K562 (cell line): ENCODE measurements around the gene FAM53A. TPM values are rescaled to one million over a fixed set of nuclear protein-coding genes. Genes with fewer than 3 reads are reported as not detected.

ENCODE experiments used
- BMI1 ChIP-seq: fragments of 150-350 bp; IDR thresholded peaks from 2 replicates; pipeline ENCODE4 v1.6.1; 2014; ENCODE audit warnings: low read length
- BRF1 ChIP-seq: IDR thresholded peaks from 3 replicates; pipeline ENCODE4 v1.6.1; 2011; ENCODE audit warnings: borderline replicate concordance, mild to moderate bottlenecking; ENCODE audit not compliant: insufficient read length; ENCODE audit errors: extremely low read depth
- CBFA2T2 ChIP-seq: fragments of 450-650 bp; conservative IDR thresholded peaks from 2 replicates; pipeline ENCODE4 v1.6.1; 2017; ENCODE audit warnings: mild to moderate bottlenecking
- ELK1 ChIP-seq: sonication (generic); formaldehyde crosslinking; IDR thresholded peaks from 2 replicates; pipeline ENCODE4 v1.8.1; 2022; ENCODE audit warnings: missing genetic modification reagents
- FOS ChIP-seq: IDR thresholded peaks from 3 replicates; pipeline ENCODE4 v1.6.1; 2011; ENCODE audit not compliant: insufficient read length; ENCODE audit errors: extremely low read depth
- HDAC1 ChIP-seq, 2 experiments: fragments of 450-650 bp; IDR thresholded peaks; 2 replicates each; pipeline ENCODE4 v1.6.1; 2016 to 2017; ENCODE audit warnings: inconsistent platforms in 1 of 2, mild to moderate bottlenecking in 1 of 2, moderate library complexity in 1 of 2
- MTA1 ChIP-seq: fragments of 450-650 bp; IDR thresholded peaks from 2 replicates; pipeline ENCODE4 v1.6.1; 2017; ENCODE audit warnings: borderline replicate concordance
- NFATC3 ChIP-seq: fragments of 450-650 bp; IDR thresholded peaks from 2 replicates; pipeline ENCODE4 v1.6.1; 2017; ENCODE audit warnings: mild to moderate bottlenecking
- PREB ChIP-seq: sonication (generic); formaldehyde crosslinking; IDR thresholded peaks from 2 replicates; pipeline ENCODE4 v1.8.1; 2023; ENCODE audit warnings: mild to moderate bottlenecking, missing genetic modification reagents
- SP1 ChIP-seq: sonication (generic); formaldehyde crosslinking; IDR thresholded peaks from 2 replicates; pipeline ENCODE4 v1.8.1; 2022; ENCODE audit warnings: mild to moderate bottlenecking, missing genetic modification reagents
- TEAD1 ChIP-seq, 2 experiments: fragments of 450-650 bp in 1 of 2; sonication (generic) in 1 of 2; formaldehyde crosslinking; IDR thresholded peaks; 2 replicates each; pipeline versions ENCODE4 v1.4.0 to v1.8.0; 2020 to 2022; ENCODE audit warnings: mild to moderate bottlenecking in 2 of 2, missing genetic modification reagents in 1 of 2
- TEAD4 ChIP-seq, 2 experiments: sonication (generic) in 1 of 2; formaldehyde crosslinking in 1 of 2; IDR thresholded peaks; 2 replicates each; pipeline versions ENCODE4 v1.6.1 to v1.8.0; 2012 to 2022; ENCODE audit warnings: borderline replicate concordance in 1 of 2, inconsistent platforms in 1 of 2, low read length in 1 of 2, mild to moderate bottlenecking in 1 of 2, missing genetic modification reagents in 1 of 2
- YY1 ChIP-seq, 3 experiments: IDR thresholded peaks; 2 replicates each; pipeline ENCODE4 v1.6.1; 2011; ENCODE audit warnings: low read length in 2 of 3, mild to moderate bottlenecking in 2 of 3, moderate library complexity in 2 of 3, borderline replicate concordance in 1 of 3, control low read depth in 1 of 3, low read depth in 1 of 3; ENCODE audit not compliant: insufficient read depth in 3 of 3, insufficient replicate concordance in 2 of 3, control insufficient read depth in 1 of 3, insufficient read length in 1 of 3; ENCODE audit errors: extremely low read depth in 1 of 3
- ZBTB8A ChIP-seq: fragments of 450-650 bp; IDR thresholded peaks from 2 replicates; pipeline ENCODE4 v1.6.1; 2018; ENCODE audit warnings: mild to moderate bottlenecking, moderate library complexity; ENCODE audit not compliant: partially characterized antibody
- ZBTB9 ChIP-seq: fragments of 450-650 bp; formaldehyde crosslinking; IDR thresholded peaks from 2 replicates; pipeline ENCODE4 v1.4.0; 2020; ENCODE audit warnings: mild to moderate bottlenecking, moderate library complexity
- ZNF12 ChIP-seq: sonication (generic); formaldehyde crosslinking; IDR thresholded peaks from 2 replicates; pipeline ENCODE4 v1.4.0; 2020; ENCODE audit warnings: mild to moderate bottlenecking, missing genetic modification reagents
- ZNF445 ChIP-seq: fragments of 250-450 bp; sonication (Bioruptor Pico); IDR thresholded peaks from 2 replicates; pipeline ENCODE4 v1.4.0; 2020; ENCODE audit warnings: low read depth, mild to moderate bottlenecking, moderate library complexity
- ZNF561 ChIP-seq: fragments of 450-650 bp; formaldehyde crosslinking; conservative IDR thresholded peaks from 2 replicates; pipeline ENCODE4 v1.4.0; 2020; ENCODE audit warnings: mild to moderate bottlenecking, moderate library complexity
- ZNF639 ChIP-seq, 2 experiments: fragments of 200-800 bp in 1 of 2; sonication (Bioruptor generic) in 1 of 2; sonication (generic) in 1 of 2; formaldehyde crosslinking in 1 of 2; IDR thresholded peaks in 1 of 2; conservative IDR thresholded peaks in 1 of 2; 2 replicates each; pipeline versions ENCODE4 v1.5.0 to v1.6.1; 2016 to 2020; ENCODE audit warnings: missing compliant biosample characterization in 1 of 2, missing genetic modification characterization in 1 of 2, missing genetic modification reagents in 1 of 2
- ZNF740 ChIP-seq, 3 experiments: fragments of 200-800 bp in 1 of 3; sonication (Bioruptor generic) in 1 of 3; sonication (generic) in 1 of 3; formaldehyde crosslinking in 1 of 3; IDR thresholded peaks; 2 replicates each; pipeline versions ENCODE4 v1.6.1 to v1.8.0; 2016 to 2022; ENCODE audit warnings: mild to moderate bottlenecking in 2 of 3, missing compliant biosample characterization in 2 of 3, missing genetic modification characterization in 2 of 3, missing genetic modification reagents in 1 of 3
- polyA plus RNA-seq, 8 experiments: library from polyadenylated mRNA; depleted of rRNA in 4 of 8; stranded (reverse) in 5 of 8; unstranded in 3 of 8; fragments of >200 nt; fragmentation: Nextera tagmentation in 2 of 8; fragmentation: Illumina TruSeq in 1 of 8; extraction: Ambion mirVana in 2 of 8; extraction: Trizol in 1 of 8; gene quantifications; 2 replicates each; pipeline versions ENCODE4 v1.2.1 to v1.2.3, GENCODE V29; 2011 to 2014; ENCODE audit warnings: inconsistent platforms in 1 of 8, missing spikeins in 1 of 8
- total RNA-seq, 7 experiments: library from RNA; depleted of rRNA in 6 of 7; stranded (reverse); fragments of >200 nt in 6 of 7; fragmentation: Illumina TruSeq in 2 of 7; extraction: Trizol in 2 of 7; gene quantifications; 2 replicates each; pipeline versions ENCODE4 v1.2.1 to v1.2.3, GENCODE V29; 2011 to 2021; ENCODE audit warnings: low replicate concordance in 1 of 7

The FAM53A gene
- total and polyA plus RNA-seq, 9 of the 15 experiments (the other 6 are each of a cell fraction or from before 2014, with no cell fraction given): 0.53 to 2.7 (median 1.4) TPM; not detected in 2

GRCh38 chr4:1593881-1594345 lies 90.2 kb downstream of the FAM53A start (continued):
- TF ChIP-seq PREB: no peak
- TF ChIP-seq ELK1 (CRISPR knock-in tag): no peak
- peak; percentile 28; the same call in 1 of the 2 replicates for TF ChIP-seq SP1 (CRISPR knock-in tag)
- TF ChIP-seq ZBTB9 (CRISPR knock-in tag): no peak
- TF ChIP-seq NFATC3: no peak
- no peak for TF ChIP-seq ZNF561 (CRISPR knock-in tag)
- 0 out of 2 replicates have a peak, but pooled peaks have one; percentile 44 for TF ChIP-seq ZNF12 (CRISPR knock-in tag)
- TF ChIP-seq YY1 (IDR thresholded peaks at IDR 0.05; ENCODE audit: borderline replicate concordance in 1 of 3, control insufficient read depth in 1 of 3, extremely low read depth in 1 of 3, insufficient read depth in 3 of 3, insufficient read length in 1 of 3, insufficient replicate concordance in 2 of 3, low read depth in 1 of 3, low read length in 2 of 3): no peak
- no peak for TF ChIP-seq CBFA2T2
- TF ChIP-seq FOS: no peak
- TF ChIP-seq MTA1: no peak
- no peak for TF ChIP-seq BRF1
- 0 out of 4 replicates have a peak, but pooled peaks of 1 of the 2 experiments have one; percentile 23 for TF ChIP-seq HDAC1 (IDR thresholded peaks at IDR 0.05)
- 0 out of 4 replicates have a peak, but pooled peaks of 1 of the 2 experiments have one; percentile 16 for TF ChIP-seq TEAD1 (CRISPR knock-in tag; IDR thresholded peaks at IDR 0.05)
- TF ChIP-seq TEAD4 (IDR thresholded peaks at IDR 0.05; ENCODE audit: low read length): no peak
- 0 out of 2 replicates have a peak, but pooled peaks have one; percentile 33 for TF ChIP-seq TEAD4 (CRISPR knock-in tag; IDR thresholded peaks at IDR 0.05; ENCODE audit: borderline replicate concordance)
- no peak for TF ChIP-seq ZBTB8A
- no peak for TF ChIP-seq BMI1
- TF ChIP-seq ZNF740 (CRISPR knock-in tag; IDR thresholded peaks at IDR 0.05): no peak
- TF ChIP-seq ZNF740 (tag; IDR thresholded peaks at IDR 0.05): no peak
- no peak for TF ChIP-seq ZNF639 (CRISPR knock-in tag; conservative IDR thresholded peaks at IDR 0.05 in 1 of 2, IDR thresholded peaks at IDR 0.05 in 1 of 2)
- no peak for TF ChIP-seq ZNF445 (CRISPR knock-in tag)
